Activated T-helper 1 cell treated with Interleukin-2 at 50 U/mL for 16 hours (primary cell): ENCODE results near the gene TMEM132A.

Source experiments
- DNase-seq: peaks from one replicate; pipeline ENCODE4 v3.0.0-alpha.2; 2020; ENCODE audit warnings: low read depth

Gene TMEM132A

DNA sequence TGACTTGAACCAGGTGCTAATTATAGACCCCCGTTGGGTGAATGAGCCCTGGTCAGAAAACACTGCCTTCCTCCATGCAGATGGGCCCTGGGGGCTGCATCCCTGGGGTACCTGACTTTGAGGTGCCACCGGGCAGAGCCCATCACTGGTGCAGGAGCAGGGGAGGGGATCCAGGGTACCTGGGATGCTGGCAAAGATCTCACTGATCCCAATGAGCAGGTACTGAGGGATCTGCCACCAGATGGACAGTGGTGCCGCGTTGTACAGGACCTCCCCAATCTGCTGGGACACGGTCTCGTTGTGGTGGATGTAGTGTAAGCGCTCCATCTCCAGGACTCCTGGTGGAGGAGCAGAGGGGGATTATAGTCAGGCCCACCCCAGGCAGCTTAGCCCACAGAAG is 15.0 kb downstream of the TMEM132A start:
- DNase-seq: no peak

- no peak for DNase-seq
These were observed 15.6 kb downstream of the TMEM132A start for GRCh38 chr11:60939855-60940254.

GRCh38 chr11:60941371-60942119 is 17.3 kb downstream of the TMEM132A start:
- no peak for DNase-seq

DNA sequence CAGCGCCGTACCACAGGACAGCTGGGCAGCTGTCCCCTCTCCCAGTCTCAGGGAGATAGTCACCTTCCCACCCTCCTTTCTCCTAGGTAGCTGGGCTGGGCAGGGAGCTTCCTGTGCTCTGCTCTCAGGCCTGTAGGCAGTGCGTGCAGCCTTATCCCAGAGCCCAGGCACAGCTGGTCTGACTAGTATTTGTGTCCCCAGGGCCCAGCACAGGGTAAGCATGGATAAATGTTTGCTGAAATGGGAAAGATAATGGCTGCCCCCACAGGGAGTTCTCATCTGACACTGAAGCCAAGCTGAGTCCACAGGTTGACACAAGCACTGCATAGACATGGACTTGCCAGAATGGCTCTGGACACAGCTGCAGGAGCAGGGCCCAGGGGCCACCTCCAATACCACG is 18.0 kb downstream of the TMEM132A start:
- no peak for DNase-seq

GRCh38 chr11:60942970-60943565 is 18.8 kb downstream of the TMEM132A start:
- DNase-seq: no peak

- DNase-seq: no peak
These were observed 20.4 kb downstream of the TMEM132A start for GRCh38 chr11:60944490-60945294.

DNA sequence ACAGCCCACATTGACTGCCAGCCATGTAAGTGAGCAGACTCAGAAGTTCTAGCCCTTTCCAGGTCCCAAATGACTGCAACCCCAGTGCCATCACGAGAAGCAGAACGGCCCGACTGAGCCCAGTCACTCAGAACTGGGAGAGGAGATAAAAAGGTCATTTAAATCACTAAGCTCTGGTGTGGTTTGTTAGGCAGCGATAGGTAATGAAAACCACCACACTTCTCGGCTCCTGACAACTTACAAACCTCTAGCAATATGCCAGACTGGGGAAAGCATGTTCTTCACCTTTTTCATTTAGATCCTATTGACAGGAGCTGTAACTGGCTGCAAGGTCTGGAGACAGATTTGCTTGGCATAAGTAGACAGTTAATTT is 21.0 kb downstream of the TMEM132A start:
- no peak for DNase-seq

GRCh38 chr11:60946601-60947264 is 22.5 kb downstream of the TMEM132A start:
- DNase-seq: no peak

DNA sequence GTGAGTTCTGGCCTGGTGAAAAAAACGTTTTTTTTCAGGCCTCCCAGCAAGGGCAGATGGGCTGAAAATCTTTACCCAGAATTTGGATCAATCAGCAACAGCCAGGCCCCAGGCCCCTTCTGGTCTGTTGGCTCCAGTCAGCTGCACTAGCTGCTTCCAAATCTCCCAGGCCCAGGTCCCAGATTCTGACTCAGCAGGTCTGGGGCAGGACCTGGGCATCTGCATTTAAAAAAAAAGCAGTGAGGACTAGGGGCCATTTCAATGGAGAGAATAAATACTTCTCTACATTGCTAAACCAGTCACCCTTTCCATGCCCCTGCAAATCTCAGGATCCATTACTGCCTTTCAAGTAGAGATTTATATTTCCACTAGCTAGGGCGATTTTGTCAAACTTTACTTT is 23.4 kb downstream of the TMEM132A start:
- DNase-seq: no peak

- DNase-seq: no peak
These were observed 24.0 kb downstream of the TMEM132A start for GRCh38 chr11:60948250-60948649.

GRCh38 chr11:60950024-60950423 is 25.8 kb downstream of the TMEM132A start:
- DNase-seq: no peak

GRCh38 chr11:60950933-60951605 is 26.8 kb downstream of the TMEM132A start:
- DNase-seq: no peak

DNA sequence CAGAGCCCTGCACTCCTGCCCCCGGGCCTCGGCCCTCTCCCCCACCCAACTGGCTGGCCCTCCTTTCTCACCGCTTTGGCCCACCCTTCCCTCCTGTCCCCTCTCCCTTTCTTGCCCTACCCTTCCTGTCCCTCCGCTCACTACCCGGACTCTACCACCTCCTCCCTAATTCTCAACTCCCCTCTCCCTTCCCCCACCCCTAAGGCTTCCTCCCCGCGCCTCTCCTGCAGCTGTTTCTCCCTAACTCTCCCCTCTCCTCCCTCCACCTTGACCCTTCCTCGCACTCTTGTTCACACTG is 27.3 kb downstream of the TMEM132A start:
- DNase-seq: no peak

GRCh38 chr11:60951904-60952741 is 27.9 kb downstream of the TMEM132A start, which contains the start of gene SLC15A3:
Gene SLC15A3 (minus strand): TSS chr11:60952176. CDS start chr11:60951551, 625 bp downstream.
- no peak for DNase-seq

DNA sequence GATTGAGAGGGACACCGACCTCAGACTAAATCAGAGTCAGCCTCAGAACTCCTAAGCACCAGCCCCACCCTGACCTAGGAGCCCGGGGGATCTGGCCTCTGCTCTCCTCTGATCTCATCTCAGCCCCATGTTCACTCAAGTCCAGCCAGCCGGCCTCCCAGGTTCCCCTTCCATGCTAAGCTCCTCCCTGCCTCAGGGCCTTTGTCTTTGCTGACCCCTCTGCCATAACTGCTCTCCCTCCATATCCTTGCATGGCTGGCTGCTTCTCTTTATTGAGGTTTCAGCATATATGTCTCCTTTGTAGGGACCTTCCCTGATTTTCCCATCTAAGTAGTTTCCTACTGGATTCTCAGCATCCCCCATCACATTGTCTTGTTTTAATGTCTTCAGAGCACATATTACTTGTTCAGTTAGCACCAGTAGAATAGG is 28.5 kb downstream of the TMEM132A start:
- no peak for DNase-seq

DNA sequence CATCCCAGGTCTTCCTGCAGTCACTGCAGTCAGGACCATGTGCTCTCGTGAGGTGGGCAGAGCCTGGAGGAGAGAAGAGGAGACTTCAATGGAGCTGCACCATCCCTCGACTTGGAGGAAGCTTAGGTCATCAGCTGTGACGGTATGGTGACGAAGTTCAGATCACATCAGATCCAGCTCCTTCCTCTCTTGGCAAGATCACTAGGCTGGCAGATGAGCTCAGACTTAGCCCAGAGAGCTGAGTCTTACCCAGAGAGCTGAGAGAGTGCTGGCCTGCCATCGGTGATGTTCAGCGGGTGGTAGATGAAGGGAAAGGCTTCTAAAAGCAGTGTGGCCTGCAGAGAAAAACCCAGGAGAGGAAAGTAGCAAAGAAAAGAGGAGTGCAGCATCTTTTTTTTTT is 29.5 kb downstream of the TMEM132A start:
- no peak for DNase-seq

DNA sequence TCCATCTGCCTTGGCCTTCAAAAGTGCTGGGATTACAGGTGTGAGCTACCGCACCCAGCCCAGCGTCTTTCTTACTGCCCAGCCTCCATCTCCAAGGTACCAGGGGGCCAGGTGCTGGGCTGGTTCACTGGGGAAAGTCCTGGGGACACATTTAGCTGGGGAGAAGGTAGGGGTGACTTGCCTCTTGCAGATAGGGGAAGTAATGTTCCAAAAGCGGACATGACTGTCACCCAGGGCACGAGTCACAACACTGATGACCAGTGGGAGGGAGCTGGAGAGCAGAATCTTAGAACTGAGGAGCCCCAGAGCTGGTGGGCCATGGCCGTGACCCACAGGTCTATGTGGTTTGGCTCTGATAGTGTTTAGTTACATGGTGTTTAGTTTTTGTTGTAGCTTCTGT is 30.2 kb downstream of the TMEM132A start:
- no peak for DNase-seq

GRCh38 chr11:60955571-60955970 is 31.3 kb downstream of the TMEM132A start:
- no peak for DNase-seq

DNA sequence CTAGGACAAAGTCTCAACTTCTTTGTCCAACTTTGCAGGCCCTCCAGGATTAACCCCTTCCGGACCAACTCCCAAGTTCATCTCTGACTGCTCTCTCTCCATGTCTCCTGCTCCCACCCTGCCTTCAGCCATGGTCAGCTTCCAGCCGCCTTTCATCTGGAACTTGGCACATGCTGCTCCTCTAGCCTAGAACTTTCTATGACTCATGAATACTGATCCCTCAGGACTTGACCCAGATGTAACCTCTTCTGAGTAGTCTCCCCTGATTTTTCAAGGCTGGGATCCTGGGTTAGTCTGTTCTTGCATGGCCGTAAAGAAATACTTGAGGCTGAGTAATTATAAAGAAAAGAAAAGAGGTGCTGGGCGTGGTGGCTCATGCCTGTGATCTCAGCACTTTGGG is 32.9 kb downstream of the TMEM132A start:
- no peak for DNase-seq

GRCh38 chr11:60959431-60959830 is 35.2 kb downstream of the TMEM132A start:
- no peak for DNase-seq

DNA sequence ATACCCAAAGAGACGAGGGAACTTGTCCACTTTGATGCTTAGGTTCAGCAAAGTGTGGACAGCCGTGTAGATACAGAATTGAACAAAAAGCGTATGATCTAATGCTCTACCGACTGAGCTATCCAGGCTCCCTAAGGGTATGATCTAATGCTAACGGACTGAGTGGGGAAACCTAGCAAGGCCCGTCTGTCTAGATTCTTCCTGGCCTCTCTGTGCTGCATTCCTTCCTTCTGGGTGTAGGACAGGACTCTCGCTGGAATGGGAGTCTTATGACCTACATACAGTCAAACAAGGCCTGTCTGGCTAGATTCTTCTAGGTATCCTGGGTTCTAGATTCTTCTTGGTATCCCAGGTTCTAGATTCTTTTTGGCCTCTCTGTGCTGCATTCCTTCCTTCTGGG is 36.1 kb downstream of the TMEM132A start:
- DNase-seq: no peak
